Measurements from ENCODE around the gene SLC39A11.

SLC39A11 gene

DNA sequence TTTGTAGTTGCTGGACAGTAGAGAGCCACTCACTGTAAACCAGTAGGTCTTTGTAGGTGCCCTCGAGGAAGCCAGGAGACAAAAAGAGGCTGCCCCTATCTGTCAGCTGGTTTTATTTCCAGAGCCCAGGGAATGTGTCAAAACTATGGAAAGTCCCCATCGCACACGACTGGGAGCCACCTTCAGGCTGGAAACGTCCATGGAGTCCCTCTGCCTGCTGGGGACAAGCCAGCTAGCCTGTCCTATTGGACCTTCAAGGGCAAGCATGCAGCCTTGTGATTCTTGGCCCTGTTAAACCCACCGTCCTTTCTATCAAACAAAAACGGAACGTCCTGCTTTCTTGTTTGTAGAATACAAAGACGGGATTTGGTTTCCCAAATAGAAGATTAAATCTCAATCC, 289.8 kb downstream of the SLC39A11 start:
- in situ Hi-C loops (cut with HindIII; ENCODE audit: low sequenced_read_pairs): no loop called here

DNA sequence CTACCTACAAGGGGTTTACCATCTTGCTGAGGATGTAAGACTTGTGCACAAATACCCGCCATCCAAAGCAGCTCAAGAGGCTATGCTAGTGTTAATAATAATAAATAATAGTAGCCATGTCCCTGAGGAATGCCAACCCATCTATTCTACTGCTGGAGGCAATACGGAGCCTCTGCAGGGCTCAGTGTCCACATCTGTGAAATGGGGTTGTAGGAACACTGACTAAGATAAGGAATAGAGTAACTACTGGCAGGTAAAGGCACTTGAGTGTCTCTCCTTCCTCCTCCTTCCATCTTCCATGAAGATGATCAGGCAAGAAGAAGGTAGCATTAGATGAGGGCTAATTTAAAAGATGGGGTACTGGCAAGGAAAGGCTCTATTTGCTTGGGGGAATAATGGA, 295.3 kb downstream of the SLC39A11 start:
- no peak overlapping the region for H3K4me3 ChIP-seq (ENCODE audit: low read depth, low read length)
- TF ChIP-seq, protein P1, sequence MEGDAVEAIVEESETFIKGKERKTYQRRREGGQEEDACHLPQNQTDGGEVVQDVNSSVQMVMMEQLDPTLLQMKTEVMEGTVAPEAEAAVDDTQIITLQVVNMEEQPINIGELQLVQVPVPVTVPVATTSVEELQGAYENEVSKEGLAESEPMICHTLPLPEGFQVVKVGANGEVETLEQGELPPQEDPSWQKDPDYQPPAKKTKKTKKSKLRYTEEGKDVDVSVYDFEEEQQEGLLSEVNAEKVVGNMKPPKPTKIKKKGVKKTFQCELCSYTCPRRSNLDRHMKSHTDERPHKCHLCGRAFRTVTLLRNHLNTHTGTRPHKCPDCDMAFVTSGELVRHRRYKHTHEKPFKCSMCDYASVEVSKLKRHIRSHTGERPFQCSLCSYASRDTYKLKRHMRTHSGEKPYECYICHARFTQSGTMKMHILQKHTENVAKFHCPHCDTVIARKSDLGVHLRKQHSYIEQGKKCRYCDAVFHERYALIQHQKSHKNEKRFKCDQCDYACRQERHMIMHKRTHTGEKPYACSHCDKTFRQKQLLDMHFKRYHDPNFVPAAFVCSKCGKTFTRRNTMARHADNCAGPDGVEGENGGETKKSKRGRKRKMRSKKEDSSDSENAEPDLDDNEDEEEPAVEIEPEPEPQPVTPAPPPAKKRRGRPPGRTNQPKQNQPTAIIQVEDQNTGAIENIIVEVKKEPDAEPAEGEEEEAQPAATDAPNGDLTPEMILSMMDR (IDR thresholded peaks at IDR 0.05; ENCODE audit: low read depth, low read length): no peak
- DNase-seq (ENCODE audit: low read depth, low spot score): no peak
- in situ Hi-C loops (cut with HindIII; ENCODE audit: low sequenced_read_pairs): no loop called here

More for the DNA sequence above, 289.8 kb downstream of the SLC39A11 start:
- DNase-seq (ENCODE audit: low read depth, low spot score): no peak
- no peak overlapping the region for H3K4me3 ChIP-seq (ENCODE audit: low read depth, low read length)
- TF ChIP-seq, protein P1 (IDR thresholded peaks at IDR 0.05; ENCODE audit: low read depth, low read length): no peak

DNA sequence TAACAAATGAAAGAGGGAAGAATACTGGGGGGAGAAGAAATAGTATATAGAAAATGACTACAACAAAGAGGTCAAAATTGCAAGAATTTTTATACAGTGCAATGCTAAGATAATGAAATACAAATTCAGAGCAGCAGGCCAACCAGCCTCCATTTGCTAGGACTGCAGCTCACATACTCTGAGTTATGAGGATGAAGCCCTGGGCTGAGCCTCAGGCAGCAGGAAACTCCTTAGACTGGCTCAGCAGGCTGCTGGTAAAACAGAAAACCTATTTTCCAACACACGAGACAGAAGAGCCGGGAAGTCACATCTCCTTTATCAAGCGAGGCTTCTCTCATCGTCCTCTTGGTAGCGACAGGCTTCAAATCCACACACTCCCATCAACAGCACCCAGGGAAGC, 296.5 kb downstream of the SLC39A11 start:
- TF ChIP-seq, protein P1 (IDR thresholded peaks at IDR 0.05; ENCODE audit: low read depth, low read length): no peak
- no peak for DNase-seq (ENCODE audit: low read depth, low spot score)
- H3K4me3 ChIP-seq (ENCODE audit: low read depth, low read length): no peak overlapping the region
- in situ Hi-C loops (cut with HindIII; ENCODE audit: low sequenced_read_pairs): no loop called here

DNA sequence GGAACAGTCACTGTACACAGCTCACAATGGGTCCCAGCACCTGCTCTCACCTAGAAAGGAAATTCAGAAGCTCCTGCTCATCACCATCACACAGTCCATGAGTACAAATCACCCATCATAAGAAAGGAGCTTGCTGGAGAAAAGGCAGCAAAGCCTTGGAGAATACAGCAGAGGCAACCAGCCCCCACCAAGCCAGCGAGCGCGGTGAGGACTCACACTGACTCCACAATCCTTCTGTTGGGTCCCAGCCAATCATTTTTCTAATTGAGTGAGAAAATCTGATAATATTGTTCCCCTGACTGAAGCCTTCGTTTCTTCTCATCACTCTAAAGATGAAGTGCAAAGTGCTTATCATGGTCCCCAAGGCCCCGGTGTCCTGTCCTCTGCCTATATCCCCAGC, 298.3 kb downstream of the SLC39A11 start:
- TF ChIP-seq, protein P1 (IDR thresholded peaks at IDR 0.05; ENCODE audit: low read depth, low read length): no peak
- in situ Hi-C loops (cut with HindIII; ENCODE audit: low sequenced_read_pairs): no loop called here
- no peak overlapping the region for H3K4me3 ChIP-seq (ENCODE audit: low read depth, low read length)
- DNase-seq (ENCODE audit: low read depth, low spot score): no peak

DNA sequence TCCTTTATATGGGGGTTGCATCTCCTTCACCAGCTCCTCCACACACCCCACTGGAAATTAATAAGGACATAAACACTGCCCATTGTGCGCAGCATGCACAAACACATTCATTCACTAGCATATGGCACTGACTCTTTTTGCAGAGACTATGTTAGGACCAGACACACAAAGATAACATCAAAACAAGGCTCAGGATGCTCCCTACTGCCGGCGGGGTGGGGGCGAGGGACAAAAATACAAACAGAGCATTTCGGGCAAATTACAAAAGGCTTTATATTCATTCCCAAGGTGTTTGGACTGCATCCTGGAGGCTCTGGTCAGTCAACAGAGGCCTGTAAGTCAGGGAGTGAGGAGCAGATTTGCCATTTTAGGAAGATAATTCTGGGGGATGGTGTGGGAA, 299.7 kb downstream of the SLC39A11 start:
- in situ Hi-C loops (cut with HindIII; ENCODE audit: low sequenced_read_pairs): no loop called here
- TF ChIP-seq, protein P1 (IDR thresholded peaks at IDR 0.05; ENCODE audit: low read depth, low read length): no peak

DNA sequence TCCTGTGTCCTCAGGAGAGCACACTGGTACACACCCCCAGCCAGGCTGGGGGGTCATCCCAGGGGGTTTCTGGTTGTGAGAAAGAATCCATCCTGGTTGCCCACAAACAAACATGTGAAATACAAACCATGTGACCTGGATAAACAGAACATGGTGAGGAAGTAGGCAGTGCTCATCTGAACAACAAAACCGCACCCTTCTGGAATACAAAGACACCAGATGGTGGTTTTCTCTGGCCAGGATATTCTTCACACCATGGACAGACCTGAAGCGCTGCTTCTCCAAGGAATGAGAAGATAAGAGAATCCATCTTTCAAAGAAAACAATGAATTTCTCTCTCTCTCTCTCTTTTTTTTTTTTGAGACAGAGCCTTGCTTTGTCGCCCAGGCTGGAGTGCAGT, 302.3 kb downstream of the SLC39A11 start:
- no peak for DNase-seq (ENCODE audit: low read depth, low spot score)
- H3K4me3 ChIP-seq (ENCODE audit: low read depth, low read length): no peak overlapping the region
- TF ChIP-seq, protein P1 (IDR thresholded peaks at IDR 0.05; ENCODE audit: low read depth, low read length): no peak
- in situ Hi-C loops (cut with HindIII; ENCODE audit: low sequenced_read_pairs): no loop called here

More for the DNA sequence above, 299.7 kb downstream of the SLC39A11 start:
- no peak overlapping the region for H3K4me3 ChIP-seq (ENCODE audit: low read depth, low read length)
- DNase-seq (ENCODE audit: low read depth, low spot score): no peak

DNA sequence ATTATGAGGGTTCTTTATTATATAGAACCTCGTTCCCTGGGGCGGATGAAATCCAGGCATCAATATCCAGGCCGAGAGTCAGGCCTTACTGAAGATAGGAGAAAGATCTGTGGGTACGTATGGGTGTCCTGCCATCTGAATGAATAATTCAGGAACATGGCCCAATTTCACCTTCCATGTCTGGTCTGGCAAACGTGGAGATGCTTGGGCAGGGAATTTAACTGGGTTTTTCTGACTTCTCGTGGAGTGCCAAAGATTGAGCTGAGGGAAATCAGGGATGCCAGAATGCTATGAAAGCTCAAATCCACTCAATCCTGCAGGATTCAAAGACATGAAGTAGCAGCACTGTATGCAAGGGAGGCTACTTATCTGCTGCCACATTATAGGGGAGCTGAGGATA, 302.8 kb downstream of the SLC39A11 start:
- H3K4me3 ChIP-seq (ENCODE audit: low read depth, low read length): no peak overlapping the region
- DNase-seq (ENCODE audit: low read depth, low spot score): no peak
- in situ Hi-C loops (cut with HindIII; ENCODE audit: low sequenced_read_pairs): no loop called here
- TF ChIP-seq, protein P1 (IDR thresholded peaks at IDR 0.05; ENCODE audit: low read depth, low read length): no peak

Measured in astrocyte of the spinal cord (primary cell).